ENCODE results near the gene NAPEPLD.

NAPEPLD gene

GRCh38 chr7:103134836-103135554 is 13.9 kb downstream of the NAPEPLD start:
- Histone ChIP-seq H3K27me3 (ENCODE audit: control insufficient read depth, insufficient read depth, low read length) (no peaks in the 10 kb centered on the region), H3K27ac (ENCODE audit: low read depth, low read length) (no peak overlapping the region), H3K9ac (ENCODE audit: low read length) (no peak overlapping the region), H3K4me1 (ENCODE audit: control insufficient read depth, insufficient read depth, low read length) (no peaks in the 10 kb centered on the region), H3K36me3 (ENCODE audit: control insufficient read depth, insufficient read depth, low read length) (no peaks in the 10 kb centered on the region), H3K4me3 (ENCODE audit: low read length) (no peak overlapping the region)

GRCh38 chr7:103132995-103133688 is 15.8 kb downstream of the NAPEPLD start:
- Histone ChIP-seq H3K36me3 (ENCODE audit: control insufficient read depth, insufficient read depth, low read length) (no peaks in the 10 kb centered on the region), H3K27me3 (ENCODE audit: control insufficient read depth, insufficient read depth, low read length) (no peaks in the 10 kb centered on the region), H3K4me3 (ENCODE audit: low read length) (no peak overlapping the region), H3K4me1 (ENCODE audit: control insufficient read depth, insufficient read depth, low read length) (no peaks in the 10 kb centered on the region), H3K9ac (ENCODE audit: low read length) (no peak overlapping the region), H3K27ac (ENCODE audit: low read depth, low read length) (no peak overlapping the region)

DNA sequence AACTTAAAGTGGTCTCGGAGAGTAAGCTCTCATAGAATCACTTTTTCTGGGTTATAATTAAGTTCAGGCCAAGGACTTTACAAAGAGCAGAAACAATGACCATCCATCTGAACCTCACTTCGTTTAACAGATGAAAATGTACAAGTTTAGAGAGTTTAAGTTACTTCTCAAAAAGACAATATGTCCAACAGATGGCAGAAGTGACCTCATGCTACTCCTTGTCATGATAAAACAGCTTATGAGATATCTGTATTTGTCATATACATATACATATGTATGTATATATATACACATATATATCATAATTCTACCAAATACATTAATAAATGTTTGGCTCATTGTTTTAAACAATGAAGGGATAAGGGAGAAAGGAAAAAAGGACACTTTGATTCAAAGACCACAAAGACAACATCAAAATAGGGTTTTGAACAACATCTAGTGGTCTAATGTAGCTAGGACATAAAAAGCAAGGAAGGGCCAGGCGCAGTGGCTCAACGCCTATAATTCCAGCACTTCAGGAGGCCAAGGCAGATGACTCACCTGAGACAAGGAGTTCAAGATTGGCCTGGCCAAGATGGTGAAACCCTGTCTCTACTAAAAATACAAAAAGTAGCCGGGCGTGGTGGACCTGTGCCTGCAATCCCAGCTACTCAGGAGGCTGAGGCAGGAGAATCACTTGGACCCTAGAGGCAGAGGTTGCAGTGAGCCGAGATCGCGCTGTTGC is 17.8 kb downstream of the NAPEPLD start:
- Histone ChIP-seq H3K36me3 (ENCODE audit: control insufficient read depth, insufficient read depth, low read length) (peaks cover 7% of the 10 kb centered on the region), H3K4me1 (ENCODE audit: control insufficient read depth, insufficient read depth, low read length) (no peaks in the 10 kb centered on the region), H3K4me3 (ENCODE audit: low read length) (no peak overlapping the region), H3K27me3 (ENCODE audit: control insufficient read depth, insufficient read depth, low read length) (no peaks in the 10 kb centered on the region), H3K9ac (ENCODE audit: low read length) (no peak overlapping the region), H3K27ac (ENCODE audit: low read depth, low read length) (no peak overlapping the region)

GRCh38 chr7:103129702-103130549 is 19.0 kb downstream of the NAPEPLD start:
- no peak overlapping the region for H3K9ac ChIP-seq (ENCODE audit: low read length)
- H3K4me1 ChIP-seq (ENCODE audit: control insufficient read depth, insufficient read depth, low read length): no peaks in the 10 kb centered on the region
- no peak overlapping the region for H3K4me3 ChIP-seq (ENCODE audit: low read length)

DNA sequence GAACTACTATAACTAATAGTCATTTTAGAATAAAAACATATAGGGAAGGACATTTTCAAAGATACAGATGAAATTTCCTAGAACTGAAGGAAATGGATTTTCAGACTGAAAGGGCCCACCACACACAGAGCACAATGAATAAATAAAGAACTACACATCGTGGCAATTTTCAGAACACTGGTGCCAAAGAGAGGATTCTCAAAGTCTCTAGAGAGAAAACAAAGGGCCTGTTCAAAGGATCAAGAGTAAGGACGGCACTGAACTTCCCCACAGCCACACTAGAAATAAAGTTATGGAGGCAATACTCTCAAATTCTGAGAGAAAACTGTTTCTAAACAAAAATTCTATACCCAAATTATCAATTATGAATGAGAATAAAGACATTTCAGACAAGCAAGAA is 21.9 kb downstream of the NAPEPLD start:
- Histone ChIP-seq H3K9ac (ENCODE audit: low read length) (no peak overlapping the region), H3K27me3 (ENCODE audit: control insufficient read depth, insufficient read depth, low read length) (no peaks in the 10 kb centered on the region), H3K36me3 (ENCODE audit: control insufficient read depth, insufficient read depth, low read length) (peaks cover 11% of the 10 kb centered on the region), H3K27ac (ENCODE audit: low read depth, low read length) (no peak overlapping the region), H3K4me1 (ENCODE audit: control insufficient read depth, insufficient read depth, low read length) (no peaks in the 10 kb centered on the region), H3K4me3 (ENCODE audit: low read length) (no peak overlapping the region)

More at GRCh38 chr7:103129702-103130549, 19.0 kb downstream of the NAPEPLD start:
- Histone ChIP-seq H3K27me3 (ENCODE audit: control insufficient read depth, insufficient read depth, low read length) (no peaks in the 10 kb centered on the region), H3K27ac (ENCODE audit: low read depth, low read length) (no peak overlapping the region), H3K36me3 (ENCODE audit: control insufficient read depth, insufficient read depth, low read length) (peaks cover 7% of the 10 kb centered on the region)

- Histone ChIP-seq H3K27ac (ENCODE audit: low read depth, low read length) (no peak overlapping the region), H3K27me3 (ENCODE audit: control insufficient read depth, insufficient read depth, low read length) (no peaks in the 10 kb centered on the region), H3K36me3 (ENCODE audit: control insufficient read depth, insufficient read depth, low read length) (peaks cover 19% of the 10 kb centered on the region), H3K4me3 (ENCODE audit: low read length) (no peak overlapping the region), H3K4me1 (ENCODE audit: control insufficient read depth, insufficient read depth, low read length) (no peaks in the 10 kb centered on the region), H3K9ac (ENCODE audit: low read length) (no peak overlapping the region)
These were observed 24.4 kb downstream of the NAPEPLD start for GRCh38 chr7:103124429-103124979.

DNA sequence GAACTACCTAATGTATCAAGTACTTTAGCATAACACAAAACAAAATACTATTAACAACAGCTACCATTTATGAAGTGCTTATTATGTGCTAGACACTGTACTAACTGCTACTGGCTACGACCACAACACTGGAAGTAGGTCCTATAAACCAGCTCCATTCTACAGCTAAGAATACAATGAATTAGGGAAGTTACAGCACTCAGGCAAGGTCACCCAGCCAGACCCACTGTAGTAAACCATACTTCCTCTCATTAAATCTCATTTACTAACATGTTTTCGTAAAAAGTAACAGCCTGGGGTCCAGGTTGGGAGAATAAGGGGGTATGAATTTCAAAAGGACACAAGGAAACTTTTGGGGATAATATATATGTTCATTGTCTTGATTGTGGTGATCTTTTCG is 25.4 kb downstream of the NAPEPLD start:
- Histone ChIP-seq H3K36me3 (ENCODE audit: control insufficient read depth, insufficient read depth, low read length) (peaks cover 20% of the 10 kb centered on the region), H3K27ac (ENCODE audit: low read depth, low read length) (no peak overlapping the region), H3K4me3 (ENCODE audit: low read length) (no peak overlapping the region), H3K4me1 (ENCODE audit: control insufficient read depth, insufficient read depth, low read length) (no peaks in the 10 kb centered on the region), H3K9ac (ENCODE audit: low read length) (no peak overlapping the region), H3K27me3 (ENCODE audit: control insufficient read depth, insufficient read depth, low read length) (no peaks in the 10 kb centered on the region)

GRCh38 chr7:103121641-103122040 is 27.3 kb downstream of the NAPEPLD start:
- Histone ChIP-seq H3K27ac (ENCODE audit: low read depth, low read length) (no peak overlapping the region), H3K4me1 (ENCODE audit: control insufficient read depth, insufficient read depth, low read length) (no peaks in the 10 kb centered on the region), H3K36me3 (ENCODE audit: control insufficient read depth, insufficient read depth, low read length) (peaks cover 12% of the 10 kb centered on the region), H3K4me3 (ENCODE audit: low read length) (no peak overlapping the region), H3K27me3 (ENCODE audit: control insufficient read depth, insufficient read depth, low read length) (no peaks in the 10 kb centered on the region), H3K9ac (ENCODE audit: low read length) (no peak overlapping the region)

- H3K27ac ChIP-seq (ENCODE audit: low read depth, low read length): no peak overlapping the region
- no peaks in the 10 kb centered on the region for H3K4me1 ChIP-seq (ENCODE audit: control insufficient read depth, insufficient read depth, low read length)
These were observed 28.5 kb downstream of the NAPEPLD start for GRCh38 chr7:103120362-103120761.

GRCh38 chr7:103119791-103120291 is 29.1 kb downstream of the NAPEPLD start:
- Histone ChIP-seq H3K36me3 (ENCODE audit: control insufficient read depth, insufficient read depth, low read length) (peaks cover 12% of the 10 kb centered on the region), H3K27ac (ENCODE audit: low read depth, low read length) (no peak overlapping the region), H3K4me1 (ENCODE audit: control insufficient read depth, insufficient read depth, low read length) (no peaks in the 10 kb centered on the region), H3K4me3 (ENCODE audit: low read length) (no peak overlapping the region), H3K27me3 (ENCODE audit: control insufficient read depth, insufficient read depth, low read length) (no peaks in the 10 kb centered on the region), H3K9ac (ENCODE audit: low read length) (no peak overlapping the region)

More at GRCh38 chr7:103120362-103120761, 28.5 kb downstream of the NAPEPLD start:
- no peak overlapping the region for H3K9ac ChIP-seq (ENCODE audit: low read length)
- peaks cover 12% of the 10 kb centered on the region for H3K36me3 ChIP-seq (ENCODE audit: control insufficient read depth, insufficient read depth, low read length)
- no peaks in the 10 kb centered on the region for H3K27me3 ChIP-seq (ENCODE audit: control insufficient read depth, insufficient read depth, low read length)
- H3K4me3 ChIP-seq (ENCODE audit: low read length): no peak overlapping the region

DNA sequence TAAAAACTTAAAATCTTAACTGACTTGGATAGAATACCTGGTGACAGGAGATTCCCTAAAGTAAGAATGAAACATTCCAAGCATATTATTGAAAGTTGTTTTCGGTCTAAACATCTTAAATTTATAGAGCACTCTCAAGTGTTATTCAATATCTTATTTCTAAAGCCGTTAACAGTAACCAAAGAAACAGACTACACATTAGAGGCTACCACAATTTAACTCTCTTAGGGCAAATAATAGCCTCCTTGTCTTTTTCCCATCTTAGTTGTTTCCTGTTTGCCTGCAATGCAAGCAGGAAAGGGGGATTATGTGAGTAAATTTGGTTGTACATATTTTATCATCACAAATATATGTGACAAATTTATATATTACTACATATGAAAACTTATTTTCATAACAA is 31.4 kb downstream of the NAPEPLD start:
- Histone ChIP-seq H3K27me3 (ENCODE audit: control insufficient read depth, insufficient read depth, low read length) (no peaks in the 10 kb centered on the region), H3K36me3 (ENCODE audit: control insufficient read depth, insufficient read depth, low read length) (peaks cover 17% of the 10 kb centered on the region), H3K4me1 (ENCODE audit: control insufficient read depth, insufficient read depth, low read length) (no peaks in the 10 kb centered on the region), H3K9ac (ENCODE audit: low read length) (no peak overlapping the region), H3K4me3 (ENCODE audit: low read length) (no peak overlapping the region), H3K27ac (ENCODE audit: low read depth, low read length) (no peak overlapping the region)

Data from rectal smooth muscle tissue (tissue), 1 donor.